Renal pelvis (tissue), 3 donors: Measurements from ENCODE around the gene MAP3K7CL. TPM values are rescaled to one million over a fixed set of nuclear protein-coding genes. Genes with fewer than 3 reads are reported as not detected.

Source experiments
- polyA plus RNA-seq, 3 donors: library from polyadenylated mRNA; unstranded; fragments of 120-200 nt; gene quantifications; one replicate each; pipeline ENCODE4 v1.2.1, GENCODE V29; 2013; ENCODE audit not compliant: insufficient read length in 3 of 3

Gene MAP3K7CL
- polyA plus RNA-seq, 3 donors: 5.5 to 7.0 (median 6.4) TPM

Other genes with a start within 250 kb of the MAP3K7CL start
- 10 to 100 TPM; 28.0 to 38.5 (median 38.2) TPM for gene LTN1, start 137.8 kb upstream of the MAP3K7CL start, polyA plus RNA-seq
- gene RWDD2B, start 111.3 kb upstream of the MAP3K7CL start, polyA plus RNA-seq: 10 to 100 TPM; 18.0 to 20.4 (median 19.0) TPM
- gene USP16, start 106.0 kb upstream of the MAP3K7CL start, polyA plus RNA-seq: 10 to 100 TPM; 45.9 to 55.5 (median 53.1) TPM
- gene CCT8, start 57.0 kb upstream of the MAP3K7CL start, polyA plus RNA-seq: 100 to 1,000 TPM; 220 to 292 (median 247) TPM
- 10 to 100 TPM; 37.8 to 47.3 (median 41.2) TPM for gene BACH1, start 168.3 kb downstream of the MAP3K7CL start, polyA plus RNA-seq